Heart right ventricle (tissue), 16 donors: ENCODE measurements around the gene PDLIM3. TPM values are rescaled to one million over a fixed set of nuclear protein-coding genes. Genes with fewer than 3 reads are reported as not detected.
"Not testable (repeated sequence)": the region's sequence is repeated elsewhere in the genome, so short reads cannot be mapped to it uniquely, and the experiment has no call there.

ENCODE experiments used
- ATAC-seq, 8 donors: fragments of 200-7000 bp; cut with Tn5 transposase; one replicate each; pipeline ENCODE4 v1.9.1; 2020; ENCODE audit warnings: mild to moderate bottlenecking in 8 of 8, moderate library complexity in 8 of 8, moderate number of reproducible peaks in 1 of 8
- DNase-seq, 2 donors: peaks; one replicate each; pipeline ENCODE4 v3.0.0-alpha.2; 2020
- H3K27ac ChIP-seq, 10 donors: fragments of 200-600 bp; sonication (generic) in 2 of 10; one replicate each; pipeline versions ENCODE4 v1.5.0 to v1.8.0; 2020 to 2022; ENCODE audit warnings: mild to moderate bottlenecking in 3 of 10
- H3K27me3 ChIP-seq, 7 donors: fragments of 200-600 bp; one replicate each; pipeline ENCODE4 v1.8.0; 2021 to 2022; ENCODE audit warnings: mild to moderate bottlenecking in 2 of 7
- H3K36me3 ChIP-seq, 9 donors: fragments of 200-600 bp; sonication (generic) in 1 of 9; one replicate each; pipeline versions ENCODE4 v1.5.0 to v1.8.0; 2020 to 2022; ENCODE audit warnings: mild to moderate bottlenecking in 2 of 9
- H3K4me1 ChIP-seq, 9 donors: fragments of 200-600 bp; sonication (generic) in 1 of 9; one replicate each; pipeline versions ENCODE4 v1.5.0 to v1.8.0; 2020 to 2022; ENCODE audit warnings: mild to moderate bottlenecking in 4 of 9
- H3K4me3 ChIP-seq, 10 donors: fragments of 200-600 bp; sonication (generic) in 2 of 10; one replicate each; pipeline versions ENCODE4 v1.5.0 to v1.8.0; 2020 to 2022; ENCODE audit warnings: mild to moderate bottlenecking in 7 of 10, moderate library complexity in 2 of 10
- H3K9me3 ChIP-seq, 11 donors: fragments of 200-600 bp in 10 of 11; sonication (generic) in 2 of 11; one replicate each; pipeline versions ENCODE4 v1.5.0 to v1.8.0; 2013 to 2022; ENCODE audit warnings: mild to moderate bottlenecking in 2 of 11, control low read depth in 1 of 11, moderate library complexity in 1 of 11
- WGBS, 2 donors: extraction: QIAGEN DNeasy Blood & Tissue Kit; methylation state at CpG; one replicate each; pipeline ENCODE4 v1.1.7; 2013; ENCODE audit warnings: inconsistent platforms in 1 of 2; 5-methylcytosine and 5-hydroxymethylcytosine counted together
- intact Hi-C, 10 donors: fragments of 100-400 bp; cut with DNase I; formaldehyde crosslinking; loops; one replicate each; pipeline versions ENCODE4 v1.11.1 to v1.14.2; 2022
- polyA plus RNA-seq, 2 donors: library from polyadenylated mRNA; stranded (reverse); fragments of 200-250 nt; gene quantifications; one replicate each; pipeline ENCODE4 v1.2.3, GENCODE V29; 2013
- total RNA-seq, 10 donors: library from RNA; stranded (reverse); fragmentation: NEBNext Ultra II Directional in 3 of 10; extraction: Animal tissue kit (Norgen Biotek cat#: 25700) in 3 of 10; gene quantifications; one replicate each; pipeline versions ENCODE4 v1.2.1 to v1.2.4, GENCODE V29; 2021 to 2023
- TF ChIP-seq, protein P1 (sequence below), 9 donors: fragments of 200-600 bp; sonication (generic) in 2 of 9; IDR thresholded peaks; one replicate each; pipeline versions ENCODE4 v1.5.0 to v1.8.0; 2021 to 2022; ENCODE audit warnings: antibody characterized with exemption in 9 of 9, mild to moderate bottlenecking in 5 of 9, moderate library complexity in 1 of 9
- donor health status: Arrhythmogenic right ventricular cardiomyopathy.
- donor health status: ischemic (EF 13 %, LVEDD 7.1; RV severe dilation, severe dysfunction).
- donor health status: healthy with polysubstance abuse.
- donor health status: DM: no; HTN: yes; CAD: no.
- donor health status: DM: no; HTN: no; CAD: no.
- donor health status: ischemic (EF 25% LVEDD 6.9; RV normal size, moderate dysfunction).
- donor health status: ischemic (EF 25% LVEDD 5.7; RV mildly dilated, moderate dysfunction).
- donor health status: healthy.
- donor health status: DM: yes; HTN: yes; CAD: no.
- donor health status: Ischemic cardiomyopathy.
- donor health status: ischemic (EF 35%, LVEDD 5.7; RV mildly dilated, moderate dysfunction).
- donor health status: nonischemic (EF 11% LVEDD 7.7; RV severe dilation, severe dysfunction).
- donor health status: DM: yes; HTN: yes; CAD: no.
- donor health status: PGD.
- donor health status: ischemic (EF 29% LVEDD 5.4; RV normal size, mild dysfunction).
- donor health status: nonischemic (EF 23%, LVEDD 6.1; RV moderate dilation, normal function).

The PDLIM3 gene
- total and polyA plus RNA-seq, 12 donors = 112 to 846 (median 292) TPM

DNA sequence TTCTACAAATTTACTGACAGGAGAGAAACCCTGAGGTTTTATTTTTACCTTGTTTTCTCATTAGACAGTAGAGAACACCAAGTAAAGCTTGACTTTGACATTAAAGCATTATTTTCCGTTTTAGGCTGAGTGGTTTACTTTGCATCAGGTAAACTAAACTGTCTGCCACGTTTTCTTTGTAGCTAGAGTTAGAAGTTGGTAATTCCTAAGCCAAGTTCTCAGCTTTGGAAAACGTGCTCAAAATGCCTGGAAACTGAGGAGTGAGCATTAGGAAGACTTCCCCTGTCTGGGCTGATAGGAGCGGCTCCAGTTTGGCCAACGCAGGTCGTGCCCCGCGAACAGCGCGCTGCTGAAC, 819 bp downstream of the PDLIM3 start:
- no peaks in the 10 kb centered on the region for H3K9me3 ChIP-seq
- WGBS, 2 donors = 1% methylated on average over 10 of the region's 10 CpGs
- peaks cover 0 to 52% (median 4%) of the 10 kb centered on the region in 7 donors for H3K27me3 ChIP-seq
- peak in 7 of 8 donors; percentile 28 to 63 (median 45) for ATAC-seq
- no peak for DNase-seq
- peak overlapping the region; percentile 63 to 95 (median 79) for H3K4me3 ChIP-seq
- TF ChIP-seq, protein P1, sequence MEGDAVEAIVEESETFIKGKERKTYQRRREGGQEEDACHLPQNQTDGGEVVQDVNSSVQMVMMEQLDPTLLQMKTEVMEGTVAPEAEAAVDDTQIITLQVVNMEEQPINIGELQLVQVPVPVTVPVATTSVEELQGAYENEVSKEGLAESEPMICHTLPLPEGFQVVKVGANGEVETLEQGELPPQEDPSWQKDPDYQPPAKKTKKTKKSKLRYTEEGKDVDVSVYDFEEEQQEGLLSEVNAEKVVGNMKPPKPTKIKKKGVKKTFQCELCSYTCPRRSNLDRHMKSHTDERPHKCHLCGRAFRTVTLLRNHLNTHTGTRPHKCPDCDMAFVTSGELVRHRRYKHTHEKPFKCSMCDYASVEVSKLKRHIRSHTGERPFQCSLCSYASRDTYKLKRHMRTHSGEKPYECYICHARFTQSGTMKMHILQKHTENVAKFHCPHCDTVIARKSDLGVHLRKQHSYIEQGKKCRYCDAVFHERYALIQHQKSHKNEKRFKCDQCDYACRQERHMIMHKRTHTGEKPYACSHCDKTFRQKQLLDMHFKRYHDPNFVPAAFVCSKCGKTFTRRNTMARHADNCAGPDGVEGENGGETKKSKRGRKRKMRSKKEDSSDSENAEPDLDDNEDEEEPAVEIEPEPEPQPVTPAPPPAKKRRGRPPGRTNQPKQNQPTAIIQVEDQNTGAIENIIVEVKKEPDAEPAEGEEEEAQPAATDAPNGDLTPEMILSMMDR (IDR thresholded peaks at IDR 0.05) = no peak
- peak overlapping the region; percentile 90 to 99 (median 95) for H3K27ac ChIP-seq
- intact Hi-C loops = loop anchor here in 5 of 10 donors (1.0 to 10.0 kb wide), 5 partner anchors 33 to 63 kb away; partner anchors contain the start of gene CCDC110 (in 3 of the 5)
- H3K4me1 ChIP-seq = peaks cover 0 to 39% (median 19%) of the 10 kb centered on the region in 9 donors
- H3K36me3 ChIP-seq = peaks cover 0 to 7% (median 0%) of the 10 kb centered on the region in 9 donors

DNA sequence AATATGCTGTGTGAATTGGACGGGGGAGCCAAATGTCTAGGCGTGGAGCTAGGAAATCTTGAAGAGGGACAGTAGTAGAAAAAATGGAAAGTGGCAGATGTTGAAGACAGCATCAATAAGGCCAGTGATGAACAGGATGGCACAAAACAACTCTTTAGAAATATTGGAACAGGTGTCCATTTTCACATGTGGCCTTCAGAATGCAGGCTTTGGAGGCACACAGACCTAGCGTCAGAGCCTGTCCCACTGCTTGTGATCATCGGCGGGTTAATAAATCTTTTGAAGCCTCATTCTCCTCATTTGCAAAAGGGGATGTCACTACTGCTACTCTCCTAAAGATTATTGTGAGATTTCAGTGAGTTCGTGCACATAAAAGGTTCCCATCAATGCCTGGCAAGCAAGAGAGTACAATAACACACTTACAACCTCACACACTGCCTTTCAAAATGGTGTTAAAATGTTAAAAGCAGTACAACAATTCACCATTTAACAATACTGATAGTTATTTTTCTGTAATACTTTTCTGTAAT, 2.4 kb downstream of the PDLIM3 start:
- H3K27me3 ChIP-seq = peaks cover 0 to 48% (median 4%) of the 10 kb centered on the region in 7 donors
- intact Hi-C loops = loop anchor here in 4 of 10 donors (5.0 to 10.0 kb wide), 3 partner anchors 58 to 64 kb away; partner anchors contain the start of gene CCDC110 (in 3 of the 4)
- H3K36me3 ChIP-seq = peaks cover 0 to 20% (median 0%) of the 10 kb centered on the region in 9 donors
- 51 to 66% methylated on average over 6 of the region's 6 CpGs for WGBS, 2 donors
- TF ChIP-seq, protein P1 (IDR thresholded peaks at IDR 0.05) = no peak
- peak overlapping the region in 9 of 10 donors; percentile 33 to 99 (median 95) for H3K27ac ChIP-seq
- no peak for DNase-seq
- H3K9me3 ChIP-seq = no peaks in the 10 kb centered on the region
- peak overlapping the region; percentile 63 to 95 (median 79) for H3K4me3 ChIP-seq
- ATAC-seq = no peak
- peaks cover 0 to 53% (median 20%) of the 10 kb centered on the region in 9 donors for H3K4me1 ChIP-seq

DNA sequence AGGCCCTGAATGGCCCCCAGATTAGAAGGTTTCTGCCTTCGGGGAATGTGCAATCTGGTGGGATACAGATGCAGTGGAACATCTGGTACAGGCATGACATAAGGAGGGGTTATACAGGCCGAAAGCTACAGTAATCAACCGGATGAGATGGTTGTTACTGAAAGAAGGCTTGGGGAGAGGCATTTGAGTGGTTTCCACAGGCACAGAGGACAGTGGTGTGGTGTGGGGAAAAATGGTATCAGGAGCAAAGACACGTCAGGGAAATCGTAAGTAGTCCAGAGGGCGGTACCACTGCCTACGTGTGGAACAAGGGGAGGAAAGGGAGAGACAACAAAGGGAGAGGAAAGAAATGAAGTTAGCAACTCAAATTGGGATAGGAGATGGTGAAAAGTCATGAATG, 3.0 kb downstream of the PDLIM3 start:
- H3K27me3 ChIP-seq = peaks cover 0 to 51% (median 4%) of the 10 kb centered on the region in 7 donors
- intact Hi-C loops = loop anchor here in 4 of 10 donors (5.0 to 10.0 kb wide), 3 partner anchors 57 to 65 kb away; partner anchors contain the start of gene CCDC110 (in 3 of the 4)
- peak in 1 of 2 donors; percentile 57 for DNase-seq
- H3K9me3 ChIP-seq = no peaks in the 10 kb centered on the region
- H3K4me3 ChIP-seq = peak overlapping the region in 9 of 10 donors; percentile 69 to 95 (median 83)
- H3K36me3 ChIP-seq = peaks cover 0 to 20% (median 0%) of the 10 kb centered on the region in 9 donors
- WGBS, 2 donors = 46 to 64% methylated on average over 7 of the region's 7 CpGs
- ATAC-seq = peak in 6 of 8 donors; percentile 15 to 60 (median 36)
- peaks cover 0 to 53% (median 20%) of the 10 kb centered on the region in 9 donors for H3K4me1 ChIP-seq
- TF ChIP-seq, protein P1 (IDR thresholded peaks at IDR 0.05) = no peak
- peak overlapping the region in 9 of 10 donors; percentile 33 to 99 (median 95) for H3K27ac ChIP-seq

DNA sequence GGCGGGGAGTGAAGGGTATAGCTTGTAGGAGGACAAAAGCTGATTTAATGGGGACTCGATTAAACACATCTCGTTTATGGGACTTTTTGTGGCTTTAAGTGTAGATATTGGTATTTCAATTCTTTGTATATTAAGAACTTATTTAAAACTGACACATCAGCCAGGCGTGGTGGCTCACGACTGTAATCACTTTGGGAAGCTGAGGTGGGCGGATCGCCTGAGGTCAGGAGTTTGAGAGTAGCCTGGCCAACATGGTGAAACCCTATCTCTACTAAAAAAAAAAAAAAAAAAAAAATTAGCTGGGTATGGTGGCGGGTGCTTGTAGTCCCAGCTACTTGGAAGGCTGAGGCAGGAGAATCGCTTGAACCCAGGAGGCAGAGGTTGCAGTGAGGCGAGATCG, 3.7 kb downstream of the PDLIM3 start:
- Histone ChIP-seq H3K4me3 (peak overlapping the region in 7 of 10 donors; percentile 69 to 95 (median 83)), H3K27ac (peak overlapping the region in 9 of 10 donors; percentile 33 to 99 (median 95)), H3K36me3 (peaks cover 0 to 20% (median 0%) of the 10 kb centered on the region in 9 donors), H3K27me3 (peaks cover 0 to 54% (median 4%) of the 10 kb centered on the region in 7 donors), H3K4me1 (peaks cover 0 to 53% (median 20%) of the 10 kb centered on the region in 9 donors)
- intact Hi-C loops = loop anchor here in 4 of 10 donors (5.0 to 10.0 kb wide), 3 partner anchors 57 to 66 kb away; partner anchors contain the start of gene CCDC110 (in 3 of the 4)
- H3K9me3 ChIP-seq, DNase-seq: not testable (repeated sequence)
- peak in 1 of 8 donors; percentile 10 for ATAC-seq
- 68 to 75% methylated on average over 11 of the region's 11 CpGs for WGBS, 2 donors
